ENCODE data around the gene SDK1.

SDK1 gene

GRCh38 chr7:3710531-3710930 lies 409.5 kb downstream of the SDK1 start:
- H3K4me3 ChIP-seq (replicated peaks; ENCODE audit: low read depth, low read length): no peak overlapping the region

GRCh38 chr7:3712841-3713240 lies 411.8 kb downstream of the SDK1 start:
- H3K4me3 ChIP-seq (replicated peaks; ENCODE audit: low read depth, low read length): no peak overlapping the region
- no peak for TF ChIP-seq CTCF (IDR thresholded peaks at IDR 0.05; ENCODE audit: low read depth, low read length, missing control alignments)
- no peak for DNase-seq (ENCODE audit: extremely low read depth, low read depth)

More at GRCh38 chr7:3710531-3710930, 409.5 kb downstream of the SDK1 start:
- no peak for DNase-seq (ENCODE audit: extremely low read depth, low read depth)
- TF ChIP-seq CTCF (IDR thresholded peaks at IDR 0.05; ENCODE audit: low read depth, low read length, missing control alignments): no peak

- TF ChIP-seq CTCF (IDR thresholded peaks at IDR 0.05; ENCODE audit: low read depth, low read length, missing control alignments): no peak
- no peak for DNase-seq (ENCODE audit: extremely low read depth, low read depth)
- H3K4me3 ChIP-seq (replicated peaks; ENCODE audit: low read depth, low read length): no peak overlapping the region
Measured at GRCh38 chr7:3721422-3721821, 420.4 kb downstream of the SDK1 start.

- TF ChIP-seq CTCF (IDR thresholded peaks at IDR 0.05; ENCODE audit: low read depth, low read length, missing control alignments): no peak
- DNase-seq (ENCODE audit: extremely low read depth, low read depth): no peak
- H3K4me3 ChIP-seq (replicated peaks; ENCODE audit: low read depth, low read length): no peak overlapping the region
Measured at GRCh38 chr7:3722396-3722922, 421.4 kb downstream of the SDK1 start.

- H3K4me3 ChIP-seq (replicated peaks; ENCODE audit: low read depth, low read length): no peak overlapping the region
- DNase-seq (ENCODE audit: extremely low read depth, low read depth): no peak
- no peak for TF ChIP-seq CTCF (IDR thresholded peaks at IDR 0.05; ENCODE audit: low read depth, low read length, missing control alignments)
Measured at GRCh38 chr7:3725155-3726059, 424.4 kb downstream of the SDK1 start.

GRCh38 chr7:3730276-3730675 lies 429.2 kb downstream of the SDK1 start:
- TF ChIP-seq CTCF (IDR thresholded peaks at IDR 0.05; ENCODE audit: low read depth, low read length, missing control alignments): no peak
- H3K4me3 ChIP-seq (replicated peaks; ENCODE audit: low read depth, low read length): no peak overlapping the region
- DNase-seq (ENCODE audit: extremely low read depth, low read depth): no peak
